Transverse colon (tissue), 3 donors: ENCODE results near the gene TSPAN32.

Experiments used
- POLR2A ChIP-seq: fragments of 450-650 bp; IDR thresholded peaks from one replicate; pipeline ENCODE4 v1.6.1; 2016; ENCODE audit warnings: antibody characterized with exemption, mild to moderate bottlenecking, moderate library complexity
- TF ChIP-seq, protein P1 (sequence below), 5 experiments: fragments of 200-600 bp in 3 of 5; fragments of 450-650 bp in 2 of 5; sonication (generic) in 3 of 5; IDR thresholded peaks; 1 replicate in 2 of 5; 2 replicates in 3 of 5; pipeline ENCODE4 v1.5.1; 2016 to 2017; ENCODE audit warnings: antibody characterized with exemption in 5 of 5, inconsistent platforms in 3 of 5, mild to moderate bottlenecking in 2 of 5, moderate library complexity in 1 of 5

DNA sequence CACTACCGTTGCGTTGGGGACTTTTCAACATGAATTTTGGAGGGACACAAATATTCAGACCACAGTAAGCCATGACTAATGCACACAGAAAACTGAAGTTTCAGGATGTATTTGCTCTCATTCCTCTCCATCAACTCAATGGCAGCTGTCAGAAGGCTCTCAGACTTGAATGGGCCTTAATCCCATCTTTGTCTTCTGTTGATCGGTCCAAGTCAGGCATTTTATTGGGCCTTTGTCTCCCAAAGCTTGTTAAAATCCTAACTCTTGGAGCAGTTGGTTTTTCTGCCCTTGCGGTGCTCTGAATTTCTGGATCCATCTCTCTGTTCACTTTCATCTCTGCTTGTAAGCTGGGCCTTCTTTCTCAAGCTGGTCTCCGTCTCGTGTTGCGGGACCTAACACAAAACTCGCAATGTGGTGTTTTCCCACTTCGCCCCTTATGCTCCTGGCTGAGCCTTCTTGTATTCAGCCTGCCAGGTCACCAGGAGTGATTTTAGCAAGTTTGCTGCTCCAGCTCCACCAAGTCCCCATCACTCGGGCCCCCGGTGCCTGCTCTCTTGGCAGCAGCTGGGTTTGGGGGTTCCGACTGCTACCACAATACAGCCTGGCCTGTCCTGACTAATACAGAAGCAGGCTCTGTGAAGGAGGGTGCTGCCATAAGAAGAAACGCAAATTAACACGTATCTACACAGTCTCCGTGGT is 27.0 kb downstream of the TSPAN32 start:
- TF ChIP-seq, protein P1, sequence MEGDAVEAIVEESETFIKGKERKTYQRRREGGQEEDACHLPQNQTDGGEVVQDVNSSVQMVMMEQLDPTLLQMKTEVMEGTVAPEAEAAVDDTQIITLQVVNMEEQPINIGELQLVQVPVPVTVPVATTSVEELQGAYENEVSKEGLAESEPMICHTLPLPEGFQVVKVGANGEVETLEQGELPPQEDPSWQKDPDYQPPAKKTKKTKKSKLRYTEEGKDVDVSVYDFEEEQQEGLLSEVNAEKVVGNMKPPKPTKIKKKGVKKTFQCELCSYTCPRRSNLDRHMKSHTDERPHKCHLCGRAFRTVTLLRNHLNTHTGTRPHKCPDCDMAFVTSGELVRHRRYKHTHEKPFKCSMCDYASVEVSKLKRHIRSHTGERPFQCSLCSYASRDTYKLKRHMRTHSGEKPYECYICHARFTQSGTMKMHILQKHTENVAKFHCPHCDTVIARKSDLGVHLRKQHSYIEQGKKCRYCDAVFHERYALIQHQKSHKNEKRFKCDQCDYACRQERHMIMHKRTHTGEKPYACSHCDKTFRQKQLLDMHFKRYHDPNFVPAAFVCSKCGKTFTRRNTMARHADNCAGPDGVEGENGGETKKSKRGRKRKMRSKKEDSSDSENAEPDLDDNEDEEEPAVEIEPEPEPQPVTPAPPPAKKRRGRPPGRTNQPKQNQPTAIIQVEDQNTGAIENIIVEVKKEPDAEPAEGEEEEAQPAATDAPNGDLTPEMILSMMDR (IDR thresholded peaks at IDR 0.05) = no peak
- no peak for TF ChIP-seq POLR2A
